Mesenchymal stem cell (in vitro differentiated cells and primary cell): Measurements from ENCODE around the gene ONECUT1.

Source experiments
- DNase-seq: peaks from one replicate; pipeline ENCODE4 v3.0.0-alpha.2; 2013
- H2AFZ ChIP-seq: one replicate; pipeline ENCODE4 v1.6.1; 2013; ENCODE audit warnings: low read depth, mild to moderate bottlenecking, control low read depth, inconsistent platforms, low read length, moderate library complexity
- H2AK5ac ChIP-seq: 2 replicates; pipeline ENCODE4 v1.6.1; 2013; ENCODE audit warnings: low read length, moderate library complexity, mild to moderate bottlenecking, inconsistent platforms; ENCODE audit not compliant: severe bottlenecking
- H2BK120ac ChIP-seq: one replicate; pipeline ENCODE4 v1.6.1; 2013; ENCODE audit warnings: low read depth, mild to moderate bottlenecking, inconsistent platforms, low read length, moderate library complexity
- H2BK12ac ChIP-seq, 2 experiments: one replicate each; pipeline ENCODE4 v1.6.1; 2013; ENCODE audit warnings: inconsistent platforms in 2 of 2, low read length in 2 of 2, mild to moderate bottlenecking in 2 of 2, moderate library complexity in 2 of 2, control low read depth in 1 of 2
- H2BK15ac ChIP-seq: one replicate; pipeline ENCODE4 v1.6.1; 2013; ENCODE audit warnings: mild to moderate bottlenecking, low read depth, inconsistent platforms; ENCODE audit not compliant: poor library complexity, severe bottlenecking
- H2BK5ac ChIP-seq: 2 replicates; pipeline ENCODE4 v1.6.1; 2013; ENCODE audit warnings: low read depth, mild to moderate bottlenecking, low read length, control low read depth, inconsistent platforms; ENCODE audit not compliant: poor library complexity, severe bottlenecking
- H3K14ac ChIP-seq, 2 experiments: one replicate each; pipeline ENCODE4 v1.6.1; 2013; ENCODE audit warnings: inconsistent platforms in 2 of 2, low read length in 2 of 2, control low read depth in 1 of 2, mild to moderate bottlenecking in 1 of 2, moderate library complexity in 1 of 2
- H3K18ac ChIP-seq, 2 experiments: one replicate each; pipeline ENCODE4 v1.6.1; 2013; ENCODE audit warnings: inconsistent platforms in 2 of 2, low read length in 2 of 2, control low read depth in 1 of 2, low read depth in 1 of 2, mild to moderate bottlenecking in 1 of 2
- H3K23ac ChIP-seq, 2 experiments: one replicate each; pipeline ENCODE4 v1.6.1; 2013; ENCODE audit warnings: inconsistent platforms in 2 of 2, low read length in 2 of 2, mild to moderate bottlenecking in 2 of 2, moderate library complexity in 2 of 2, control low read depth in 1 of 2
- H3K27ac ChIP-seq: 2 replicates; pipeline ENCODE4 v1.5.1; 2013; ENCODE audit warnings: mild to moderate bottlenecking, moderate library complexity, low read length, control low read depth, inconsistent platforms; ENCODE audit not compliant: poor library complexity, severe bottlenecking
- H3K27me3 ChIP-seq, 2 experiments: 2 replicates each; pipeline versions ENCODE4 v1.6.1 to v1.7.0; 2013; ENCODE audit warnings: low read length in 2 of 2, mild to moderate bottlenecking in 2 of 2, moderate library complexity in 2 of 2, control low read depth in 1 of 2, inconsistent platforms in 1 of 2; ENCODE audit not compliant: control insufficient read depth in 1 of 2, insufficient read depth in 1 of 2
- H3K36me3 ChIP-seq, 2 experiments: 2 replicates each; pipeline versions ENCODE4 v1.6.1 to v1.7.0; 2013; ENCODE audit warnings: low read length in 2 of 2, control low read depth in 1 of 2, inconsistent platforms in 1 of 2, low read depth in 1 of 2, mild to moderate bottlenecking in 1 of 2; ENCODE audit not compliant: insufficient read depth in 2 of 2, control insufficient read depth in 1 of 2
- H3K4ac ChIP-seq, 2 experiments: one replicate each; pipeline ENCODE4 v1.6.1; 2013; ENCODE audit warnings: inconsistent platforms in 2 of 2, low read length in 2 of 2, mild to moderate bottlenecking in 2 of 2, moderate library complexity in 2 of 2, control low read depth in 1 of 2, low read depth in 1 of 2
- H3K4me1 ChIP-seq: 2 replicates; pipeline ENCODE4 v1.6.1; 2013; ENCODE audit warnings: low read depth, low read length, control low read depth; ENCODE audit not compliant: control insufficient read depth, insufficient read depth
- H3K4me2 ChIP-seq: 2 replicates; pipeline ENCODE4 v1.6.1; 2013; ENCODE audit warnings: low read length, mild to moderate bottlenecking, inconsistent platforms; ENCODE audit not compliant: poor library complexity, severe bottlenecking
- H3K4me3 ChIP-seq, 2 experiments: 2 replicates each; pipeline versions ENCODE4 v1.5.1 to v1.7.0; 2013; ENCODE audit warnings: low read length in 2 of 2, mild to moderate bottlenecking in 2 of 2, control low read depth in 1 of 2, low read depth in 1 of 2; ENCODE audit not compliant: insufficient read depth in 1 of 2
- H3K79me1 ChIP-seq: replicated peaks from 2 replicates; pipeline ENCODE4 v1.6.1; 2013; ENCODE audit warnings: mild to moderate bottlenecking, control low read depth, low read length, inconsistent platforms; ENCODE audit not compliant: poor library complexity, severe bottlenecking
- H3K9ac ChIP-seq: 2 replicates; pipeline ENCODE4 v1.7.0; 2013; ENCODE audit warnings: mild to moderate bottlenecking, low read length, moderate library complexity
- H3K9me3 ChIP-seq: 2 replicates; pipeline ENCODE4 v1.7.0; 2013; ENCODE audit warnings: mild to moderate bottlenecking, low read length; ENCODE audit not compliant: control insufficient read depth
- H4K8ac ChIP-seq: one replicate; pipeline ENCODE4 v1.6.1; 2013; ENCODE audit warnings: inconsistent platforms, mild to moderate bottlenecking, low read length, moderate library complexity
- H4K91ac ChIP-seq: one replicate; pipeline ENCODE4 v1.6.1; 2013; ENCODE audit warnings: mild to moderate bottlenecking, low read length, inconsistent platforms
- WGBS: methylation state at CpG from one replicate; pipeline ENCODE4 v1.1.7; 2013; ENCODE audit warnings: mixed read lengths; 5-methylcytosine and 5-hydroxymethylcytosine counted together

The ONECUT1 gene

DNA sequence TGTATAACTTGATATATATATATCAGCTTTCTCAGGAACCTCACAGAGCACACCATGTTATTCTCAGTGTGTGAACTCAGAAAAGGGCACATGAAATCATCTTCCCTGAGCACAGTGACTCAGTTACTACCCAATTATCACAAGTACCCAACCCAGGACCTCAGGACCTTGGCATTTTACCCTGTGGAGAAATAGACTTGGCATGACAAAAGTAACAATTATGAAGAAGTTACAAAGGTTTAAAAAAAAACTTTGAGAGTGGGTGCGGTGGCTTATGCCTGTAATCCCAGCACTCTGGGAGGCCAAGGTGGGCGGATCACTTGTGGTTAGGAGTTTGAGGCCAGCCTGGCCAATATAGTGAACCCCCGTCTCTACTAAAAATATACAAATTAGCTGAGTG lies 52.4 kb downstream of the ONECUT1 start:
- WGBS, result 93% methylated on average over 3 of the region's 3 CpGs
- Histone ChIP-seq H3K4me1 (peaks cover 2% of the 10 kb centered on the region), H4K91ac (no peak overlapping the region), H2BK120ac (no peak overlapping the region), H3K9me3 (no peaks in the 10 kb centered on the region), H3K14ac (no peak overlapping the region), H3K23ac (no peak overlapping the region), H3K27me3 (no peaks in the 10 kb centered on the region), H2BK15ac (no peak overlapping the region), H3K9ac (no peak overlapping the region), H3K4me3 (no peak overlapping the region), H2AFZ (no peak overlapping the region), H2BK12ac (no peak overlapping the region), H3K36me3 (no peaks in the 10 kb centered on the region), H3K4me2 (no peak overlapping the region), H4K8ac (no peak overlapping the region), H3K18ac (no peak overlapping the region), H2AK5ac (no peak overlapping the region), H3K27ac (no peak overlapping the region), H3K79me1 (no peaks in the 10 kb centered on the region), H3K4ac (no peak overlapping the region), H2BK5ac (no peak overlapping the region)
- DNase-seq, result no peak

DNA sequence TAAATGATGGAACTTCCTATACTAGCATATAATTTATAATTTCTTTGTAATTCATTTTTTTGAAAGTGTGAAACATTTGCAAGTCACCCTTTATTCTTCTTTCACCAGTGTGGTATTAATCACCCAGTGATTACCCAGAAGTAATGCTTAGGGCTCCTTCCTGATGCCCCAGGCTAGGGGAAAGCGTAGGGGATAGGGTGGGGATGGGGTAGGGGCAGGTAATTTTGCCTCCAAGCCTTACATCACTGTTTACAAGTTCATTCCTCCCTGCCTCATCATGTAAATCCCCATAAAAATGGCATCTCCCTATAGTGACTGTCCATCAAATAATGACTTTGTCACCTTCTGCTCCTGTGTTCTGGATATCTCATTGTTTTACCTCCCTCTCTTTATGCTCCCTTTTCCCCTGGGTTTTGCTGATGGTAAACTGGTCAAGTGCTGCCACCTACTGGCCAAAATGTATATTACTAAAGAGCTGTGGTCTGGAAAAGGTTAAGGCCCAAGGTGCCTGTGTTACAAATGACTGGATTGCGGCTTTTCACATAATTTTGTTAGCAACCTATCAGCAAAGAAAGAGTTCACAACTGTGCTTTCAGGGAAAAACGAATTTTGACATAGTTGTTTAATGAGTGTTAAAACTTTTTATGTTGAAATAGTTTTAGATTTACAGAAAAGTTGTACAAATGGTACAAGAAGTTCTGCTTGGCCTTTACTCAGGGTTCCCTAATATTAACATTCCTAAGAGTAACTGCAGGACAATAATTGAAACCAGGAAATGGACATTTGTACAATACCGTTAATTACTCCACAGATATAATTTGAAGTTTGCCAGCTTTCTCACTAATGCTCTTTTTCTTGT lies 54.7 kb downstream of the ONECUT1 start:
- Histone ChIP-seq H4K91ac (no peak overlapping the region), H3K14ac (no peak overlapping the region), H2BK5ac (no peak overlapping the region), H3K36me3 (no peaks in the 10 kb centered on the region), H2BK15ac (no peak overlapping the region), H2AFZ (no peak overlapping the region), H4K8ac (no peak overlapping the region), H3K4me1 (peaks cover 2% of the 10 kb centered on the region), H3K4me2 (no peak overlapping the region), H2BK120ac (no peak overlapping the region), H3K18ac (no peak overlapping the region), H3K23ac (no peak overlapping the region), H2BK12ac (no peak overlapping the region), H3K79me1 (no peaks in the 10 kb centered on the region), H3K4ac (no peak overlapping the region), H2AK5ac (no peak overlapping the region), H3K9me3 (no peaks in the 10 kb centered on the region), H3K9ac (no peak overlapping the region), H3K27me3 (no peaks in the 10 kb centered on the region), H3K4me3 (no peak overlapping the region), H3K27ac (no peak overlapping the region)
- 44% methylated on average over 3 of the region's 4 CpGs for WGBS
- DNase-seq, result peak; percentile 76

DNA sequence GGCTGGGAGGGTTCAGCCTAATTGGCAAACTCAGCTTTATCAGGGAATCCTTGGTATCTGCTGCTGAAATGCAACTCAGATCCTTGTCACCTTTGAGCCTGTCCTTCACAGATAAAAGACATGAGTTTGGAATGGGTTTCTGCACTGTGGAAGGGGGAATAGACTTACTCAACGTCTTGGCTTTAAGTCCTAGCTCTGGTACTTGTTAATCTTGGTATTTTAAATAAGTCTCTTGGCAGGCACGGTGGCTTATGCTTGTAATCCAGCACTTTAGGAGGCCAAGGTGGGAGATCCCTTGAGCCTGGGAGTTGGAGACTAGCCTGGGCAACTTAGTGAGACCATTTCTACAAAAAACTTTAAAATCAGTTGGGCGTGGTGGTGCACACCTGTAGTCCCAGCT lies 55.8 kb downstream of the ONECUT1 start:
- WGBS, result 72% methylated on average over 3 of the region's 3 CpGs
- Histone ChIP-seq H3K4me3 (no peak overlapping the region), H2BK12ac (no peak overlapping the region)

DNA sequence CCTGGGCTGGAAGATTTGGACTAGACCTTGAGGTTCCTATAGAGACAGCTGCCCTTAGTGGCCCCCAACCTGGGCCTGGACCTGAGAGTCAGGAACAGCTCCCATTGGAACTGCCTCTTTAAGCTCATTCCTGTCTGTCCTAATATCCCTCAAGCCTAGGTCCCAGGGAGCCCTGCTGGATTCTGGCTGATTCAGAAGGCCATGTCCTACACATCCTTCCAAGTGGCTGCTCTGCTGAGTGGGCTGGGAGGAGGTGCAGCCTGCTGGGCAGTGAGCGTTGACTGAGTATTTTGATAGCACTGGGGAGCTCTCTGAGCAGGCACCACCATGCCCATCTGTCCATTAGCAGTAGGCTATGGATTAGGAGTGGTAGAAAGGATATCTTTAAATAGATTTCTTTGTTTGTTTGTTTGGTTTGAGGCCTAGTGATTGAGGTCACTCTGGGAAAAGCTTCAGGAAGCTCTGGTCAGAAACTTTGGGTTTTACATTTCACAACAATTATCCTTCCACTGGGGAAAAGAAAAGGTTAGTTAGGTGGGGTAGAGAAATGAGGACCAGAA lies 56.4 kb downstream of the ONECUT1 start:
- Histone ChIP-seq H3K9me3 (no peaks in the 10 kb centered on the region), H3K14ac (no peak overlapping the region), H3K4ac (no peak overlapping the region), H3K4me3 (no peak overlapping the region), H4K91ac (no peak overlapping the region), H3K27me3 (no peaks in the 10 kb centered on the region), H3K36me3 (no peaks in the 10 kb centered on the region), H2BK15ac (no peak overlapping the region), H2AFZ (no peak overlapping the region), H3K23ac (no peak overlapping the region), H2BK120ac (no peak overlapping the region), H3K4me1 (peaks cover 2% of the 10 kb centered on the region), H3K9ac (peak overlapping the region; percentile 22), H2AK5ac (no peak overlapping the region), H3K18ac (no peak overlapping the region), H3K79me1 (no peaks in the 10 kb centered on the region), H2BK5ac (no peak overlapping the region), H2BK12ac (no peak overlapping the region), H3K4me2 (no peak overlapping the region), H3K27ac (no peak overlapping the region), H4K8ac (no peak overlapping the region)
- WGBS, result 70% methylated on average over 1 of the region's 1 CpG
- peak; percentile 15 for DNase-seq

More for the DNA sequence above, 55.8 kb downstream of the ONECUT1 start:
- no peak overlapping the region for H2BK120ac ChIP-seq
- no peak overlapping the region for H3K27ac ChIP-seq
- H3K27me3 ChIP-seq, result no peaks in the 10 kb centered on the region
- peak overlapping the region; percentile 22 for H3K9ac ChIP-seq
- no peak overlapping the region for H3K18ac ChIP-seq
- H2AK5ac ChIP-seq, result no peak overlapping the region
- H3K14ac ChIP-seq, result no peak overlapping the region
- H2BK5ac ChIP-seq, result no peak overlapping the region
- H2BK15ac ChIP-seq, result no peak overlapping the region
- H3K36me3 ChIP-seq, result no peaks in the 10 kb centered on the region
- no peak overlapping the region for H3K4me2 ChIP-seq
- H3K23ac ChIP-seq, result no peak overlapping the region
- H4K8ac ChIP-seq, result no peak overlapping the region
- no peak overlapping the region for H2AFZ ChIP-seq
- no peaks in the 10 kb centered on the region for H3K9me3 ChIP-seq
- no peaks in the 10 kb centered on the region for H3K79me1 ChIP-seq
- H3K4ac ChIP-seq, result no peak overlapping the region
- DNase-seq, result no peak
- H4K91ac ChIP-seq, result no peak overlapping the region
- H3K4me1 ChIP-seq, result peaks cover 2% of the 10 kb centered on the region
